Heart left ventricle (tissue), 16 donors: ENCODE results near the gene PLEKHM3. TPM values are rescaled to one million over a fixed set of nuclear protein-coding genes. Genes with fewer than 3 reads are reported as not detected.

ENCODE experiments used
- ATAC-seq, 4 donors: fragments of 200-7000 bp; cut with Tn5 transposase; one replicate each; pipeline ENCODE4 v1.9.1; 2020 to 2022; ENCODE audit warnings: moderate library complexity in 4 of 4, mild to moderate bottlenecking in 3 of 4, moderate number of reproducible peaks in 1 of 4
- DNase-seq, 5 donors: peaks; one replicate each; pipeline ENCODE4 v3.0.0-alpha.2; 2020
- H3K27ac ChIP-seq, 12 donors: fragments of 200-600 bp; sonication (generic) in 4 of 12; one replicate each; pipeline versions ENCODE4 v1.5.0 to v1.8.0; 2016 to 2022; ENCODE audit warnings: mild to moderate bottlenecking in 2 of 12
- H3K27me3 ChIP-seq, 9 donors: fragments of 200-600 bp; sonication (generic) in 2 of 9; one replicate each; pipeline versions ENCODE4 v1.5.1 to v1.8.0; 2016 to 2022; ENCODE audit warnings: mild to moderate bottlenecking in 3 of 9
- H3K36me3 ChIP-seq, 9 donors: fragments of 200-600 bp; sonication (generic) in 2 of 9; one replicate each; pipeline versions ENCODE4 v1.5.0 to v1.8.0; 2018 to 2022; ENCODE audit warnings: mild to moderate bottlenecking in 2 of 9
- H3K4me1 ChIP-seq, 12 donors: fragments of 200-600 bp; sonication (generic) in 4 of 12; one replicate each; pipeline versions ENCODE4 v1.5.0 to v1.8.0; 2016 to 2022; ENCODE audit warnings: mild to moderate bottlenecking in 3 of 12
- H3K4me3 ChIP-seq, 12 donors: fragments of 200-600 bp; sonication (generic) in 4 of 12; one replicate each; pipeline versions ENCODE4 v1.5.0 to v1.8.0; 2017 to 2022; ENCODE audit warnings: mild to moderate bottlenecking in 9 of 12, moderate library complexity in 4 of 12
- H3K9me3 ChIP-seq, 12 donors: fragments of 200-600 bp; sonication (generic) in 4 of 12; one replicate each; pipeline versions ENCODE4 v1.5.0 to v1.8.0; 2016 to 2022; ENCODE audit warnings: mild to moderate bottlenecking in 1 of 12
- POLR2A ChIP-seq, 2 donors: fragments of 450-650 bp; IDR thresholded peaks; one replicate each; pipeline ENCODE4 v1.6.1; 2017; ENCODE audit warnings: antibody characterized with exemption in 2 of 2, mild to moderate bottlenecking in 2 of 2, moderate library complexity in 2 of 2
- WGBS, 4 donors: extraction: QIAGEN DNeasy Blood & Tissue Kit in 2 of 4; methylation state at CpG; one replicate each; pipeline versions ENCODE4 v1.1.5 to v1.1.7; 2013 to 2018; 5-methylcytosine and 5-hydroxymethylcytosine counted together
- intact Hi-C, 10 donors: fragments of 100-400 bp; cut with DNase I; formaldehyde crosslinking; loops; one replicate each; pipeline versions ENCODE4 v1.11.1 to v1.14.2; 2022
- polyA plus RNA-seq, 2 donors: library from polyadenylated mRNA; stranded (reverse); fragments of 200-250 nt; gene quantifications; one replicate each; pipeline ENCODE4 v1.2.3, GENCODE V29; 2013
- total RNA-seq, 9 donors: library from RNA; depleted of rRNA in 2 of 9; stranded (reverse); fragments of >200 nt in 2 of 9; fragmentation: NEBNext Ultra II Directional in 3 of 9; extraction: Animal tissue kit (Norgen Biotek cat#: 25700) in 3 of 9; gene quantifications; one replicate each; pipeline versions ENCODE4 v1.1.0 to v1.2.4, GENCODE V29; 2016 to 2023
- TF ChIP-seq, protein P1 (sequence below), 12 donors: fragments of 200-600 bp; sonication (generic) in 4 of 12; IDR thresholded peaks; one replicate each; pipeline versions ENCODE4 v1.5.0 to v1.8.0; 2018 to 2022; ENCODE audit warnings: antibody characterized with exemption in 12 of 12, mild to moderate bottlenecking in 5 of 12
- donor health status: ischemic (EF 13 %, LVEDD 7.1; RV severe dilation, severe dysfunction).
- donor health status: healthy with polysubstance abuse.
- donor health status: DM: no; HTN: yes; CAD: no.
- donor health status: DM: no; HTN: no; CAD: no.
- donor health status: ischemic (EF 25% LVEDD 6.9; RV normal size, moderate dysfunction).
- donor health status: ischemic (EF 25% LVEDD 5.7; RV mildly dilated, moderate dysfunction).
- donor health status: healthy.
- donor health status: DM: yes; HTN: yes; CAD: no.
- donor health status: ischemic (EF 35%, LVEDD 5.7; RV mildly dilated, moderate dysfunction).
- donor health status: nonischemic (EF 11% LVEDD 7.7; RV severe dilation, severe dysfunction).
- donor health status: DM: yes; HTN: yes; CAD: no.
- donor health status: PGD.
- donor health status: ischemic (EF 29% LVEDD 5.4; RV normal size, mild dysfunction).
- donor health status: nonischemic (EF 23%, LVEDD 6.1; RV moderate dilation, normal function).

The PLEKHM3 gene
- total and polyA plus RNA-seq, 11 donors, result 5.2 to 28.3 (median 17.0) TPM

DNA sequence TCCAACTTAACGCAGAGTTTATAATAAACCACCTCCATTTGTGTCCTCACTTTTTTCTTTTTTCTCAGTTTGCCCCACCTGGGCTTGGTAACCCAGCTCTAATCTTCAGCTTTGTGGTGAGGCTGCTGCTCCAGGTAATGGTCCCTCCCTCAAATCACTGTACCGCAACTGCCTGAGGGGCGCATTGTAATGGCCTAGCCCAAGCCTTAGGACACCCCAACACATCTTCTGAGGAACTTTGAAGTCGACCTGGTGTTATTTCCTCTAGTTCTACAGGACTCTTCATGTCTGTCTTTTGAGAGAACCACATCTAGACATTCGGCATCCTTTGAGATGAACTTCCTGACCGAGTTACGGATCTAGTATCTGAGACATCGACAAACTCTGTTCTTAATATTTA, 99.7 kb downstream of the PLEKHM3 start:
- Histone ChIP-seq H3K27ac (peak overlapping the region in 4 of 12 donors; percentile 22 to 81 (median 46)), H3K9me3 (no peaks in the 10 kb centered on the region), H3K27me3 (no peaks in the 10 kb centered on the region), H3K4me1 (peaks cover 0 to 21% (median 12%) of the 10 kb centered on the region in 12 donors), H3K36me3 (peaks cover 0 to 26% (median 4%) of the 10 kb centered on the region in 9 donors), H3K4me3 (no peak overlapping the region)
- WGBS, 4 donors, result 95% methylated on average over 8 of the region's 8 CpGs
- DNase-seq (no peak), ATAC-seq (no peak)
- intact Hi-C loops, result no loop called here
- no peak for TF ChIP-seq POLR2A (IDR thresholded peaks at IDR 0.05)
- TF ChIP-seq, protein P1, sequence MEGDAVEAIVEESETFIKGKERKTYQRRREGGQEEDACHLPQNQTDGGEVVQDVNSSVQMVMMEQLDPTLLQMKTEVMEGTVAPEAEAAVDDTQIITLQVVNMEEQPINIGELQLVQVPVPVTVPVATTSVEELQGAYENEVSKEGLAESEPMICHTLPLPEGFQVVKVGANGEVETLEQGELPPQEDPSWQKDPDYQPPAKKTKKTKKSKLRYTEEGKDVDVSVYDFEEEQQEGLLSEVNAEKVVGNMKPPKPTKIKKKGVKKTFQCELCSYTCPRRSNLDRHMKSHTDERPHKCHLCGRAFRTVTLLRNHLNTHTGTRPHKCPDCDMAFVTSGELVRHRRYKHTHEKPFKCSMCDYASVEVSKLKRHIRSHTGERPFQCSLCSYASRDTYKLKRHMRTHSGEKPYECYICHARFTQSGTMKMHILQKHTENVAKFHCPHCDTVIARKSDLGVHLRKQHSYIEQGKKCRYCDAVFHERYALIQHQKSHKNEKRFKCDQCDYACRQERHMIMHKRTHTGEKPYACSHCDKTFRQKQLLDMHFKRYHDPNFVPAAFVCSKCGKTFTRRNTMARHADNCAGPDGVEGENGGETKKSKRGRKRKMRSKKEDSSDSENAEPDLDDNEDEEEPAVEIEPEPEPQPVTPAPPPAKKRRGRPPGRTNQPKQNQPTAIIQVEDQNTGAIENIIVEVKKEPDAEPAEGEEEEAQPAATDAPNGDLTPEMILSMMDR (IDR thresholded peaks at IDR 0.05), result no peak

DNA sequence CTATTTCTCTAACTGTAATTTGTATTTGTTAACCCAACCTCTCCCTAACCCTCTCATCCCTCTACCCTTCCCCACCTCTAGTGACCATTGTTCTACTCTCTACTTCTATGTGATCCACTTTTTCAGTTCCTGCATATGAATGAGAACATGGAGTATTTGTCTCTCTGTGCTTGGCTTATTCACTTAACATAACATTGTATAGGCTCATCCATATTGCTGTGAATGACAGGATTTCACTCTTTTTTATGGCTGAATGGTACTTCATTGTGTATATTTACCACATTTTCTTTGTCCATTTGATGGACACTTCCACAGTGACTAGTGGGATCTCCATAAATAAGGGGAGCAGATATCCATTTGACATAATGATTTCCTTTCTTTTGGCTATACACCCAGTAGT, 103.7 kb downstream of the PLEKHM3 start:
- peaks cover 0 to 7% (median 0%) of the 10 kb centered on the region in 9 donors for H3K36me3 ChIP-seq
- DNase-seq (no peak), ATAC-seq (no peak)
- peaks cover 0 to 14% (median 10%) of the 10 kb centered on the region in 12 donors for H3K4me1 ChIP-seq
- no peaks in the 10 kb centered on the region for H3K9me3 ChIP-seq
- no peaks in the 10 kb centered on the region for H3K27me3 ChIP-seq
- TF ChIP-seq POLR2A (IDR thresholded peaks at IDR 0.05), result no peak
- TF ChIP-seq, protein P1 (IDR thresholded peaks at IDR 0.05), result no peak
- H3K27ac ChIP-seq, result no peak overlapping the region
- H3K4me3 ChIP-seq, result no peak overlapping the region
- intact Hi-C loops, result no loop called here

DNA sequence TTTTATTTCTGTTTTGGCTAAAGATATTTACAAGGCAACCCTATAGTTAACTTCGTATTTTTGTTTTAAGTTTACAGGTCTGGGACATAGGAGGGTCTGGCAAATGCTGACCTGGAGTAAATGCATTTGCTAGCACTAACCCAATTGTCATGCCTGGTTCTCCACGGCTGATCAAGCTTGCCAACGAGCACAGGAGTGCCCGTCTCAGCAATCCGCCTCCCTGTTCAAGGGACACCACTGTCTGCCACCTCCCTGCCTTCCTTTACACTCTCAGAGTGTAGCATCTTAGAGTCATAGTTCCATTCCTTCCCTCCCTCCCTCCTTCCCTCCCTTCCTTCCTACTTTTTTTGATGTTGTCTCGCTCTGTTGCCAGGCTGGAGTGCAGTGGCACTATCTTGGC, 104.6 kb downstream of the PLEKHM3 start:
- no peak for DNase-seq
- WGBS, 4 donors, result 80 to 91% (median 90%) methylated on average over 6 of the region's 6 CpGs
- Histone ChIP-seq H3K27ac (peak overlapping the region in 1 of 12 donors; percentile 11), H3K4me3 (no peak overlapping the region), H3K4me1 (peaks cover 0 to 5% (median under 1%) of the 10 kb centered on the region in 12 donors), H3K9me3 (no peaks in the 10 kb centered on the region), H3K36me3 (peaks cover 0 to 7% (median 0%) of the 10 kb centered on the region in 9 donors), H3K27me3 (no peaks in the 10 kb centered on the region)
- intact Hi-C loops, result no loop called here
- ATAC-seq, result no peak
- TF ChIP-seq, protein P1 (IDR thresholded peaks at IDR 0.05), result no peak
- TF ChIP-seq POLR2A (IDR thresholded peaks at IDR 0.05), result no peak

DNA sequence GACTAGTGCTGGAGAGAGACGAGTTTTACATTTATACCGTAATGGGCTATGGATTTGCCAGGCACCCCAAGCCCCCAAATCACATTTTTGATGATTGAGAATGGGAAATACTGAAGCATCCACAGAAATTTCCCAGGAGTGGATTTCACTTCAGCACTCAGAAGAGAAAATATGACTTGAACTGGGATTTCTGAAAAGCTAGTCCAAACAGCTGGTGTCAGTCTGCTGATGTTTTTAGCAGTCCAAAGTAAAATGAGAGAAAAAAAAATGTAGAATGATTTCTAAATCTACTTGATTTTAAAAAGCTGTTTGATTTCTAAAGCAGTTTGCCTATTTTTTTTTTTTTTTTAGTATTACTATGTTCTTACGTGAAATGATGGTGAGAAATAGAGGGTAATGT, 105.0 kb downstream of the PLEKHM3 start:
- intact Hi-C loops, result no loop called here
- H3K9me3 ChIP-seq, result no peaks in the 10 kb centered on the region
- no peaks in the 10 kb centered on the region for H3K27me3 ChIP-seq
- DNase-seq, result no peak
- TF ChIP-seq, protein P1 (IDR thresholded peaks at IDR 0.05), result no peak
- TF ChIP-seq POLR2A (IDR thresholded peaks at IDR 0.05), result no peak
- H3K27ac ChIP-seq, result peak overlapping the region in 2 of 12 donors; percentile 11 to 55
- ATAC-seq, result peak in 1 of 4 donors; percentile 18
- H3K4me1 ChIP-seq, result peaks cover 0 to under 1% (median 0%) of the 10 kb centered on the region in 12 donors
- peaks cover 0 to 7% (median 0%) of the 10 kb centered on the region in 9 donors for H3K36me3 ChIP-seq
- 84 to 93% (median 87%) methylated on average over 3 of the region's 3 CpGs for WGBS, 4 donors
- no peak overlapping the region for H3K4me3 ChIP-seq
